ENCODE results near the gene JAZF1.

Gene JAZF1

DNA sequence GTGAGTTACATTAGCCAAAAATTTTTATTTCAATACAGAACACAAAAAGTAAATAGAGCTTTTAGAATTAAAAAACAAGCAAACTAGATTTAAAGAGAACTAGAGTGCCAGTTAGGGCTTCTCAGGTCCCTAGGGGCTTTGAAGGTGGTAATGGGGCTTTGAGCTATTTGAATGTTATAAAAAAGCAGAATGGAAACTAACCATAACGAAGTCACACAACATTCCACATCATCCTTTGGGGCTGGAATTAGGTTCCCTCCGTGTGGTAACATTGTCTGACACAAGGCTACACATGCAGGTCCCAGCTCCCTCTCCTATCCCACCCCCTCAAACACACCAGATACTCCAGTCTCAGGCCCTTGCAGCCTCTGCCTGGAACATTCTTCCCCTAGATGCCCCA, 15.3 kb downstream of the JAZF1 start:
- no peak for DNase-seq

DNA sequence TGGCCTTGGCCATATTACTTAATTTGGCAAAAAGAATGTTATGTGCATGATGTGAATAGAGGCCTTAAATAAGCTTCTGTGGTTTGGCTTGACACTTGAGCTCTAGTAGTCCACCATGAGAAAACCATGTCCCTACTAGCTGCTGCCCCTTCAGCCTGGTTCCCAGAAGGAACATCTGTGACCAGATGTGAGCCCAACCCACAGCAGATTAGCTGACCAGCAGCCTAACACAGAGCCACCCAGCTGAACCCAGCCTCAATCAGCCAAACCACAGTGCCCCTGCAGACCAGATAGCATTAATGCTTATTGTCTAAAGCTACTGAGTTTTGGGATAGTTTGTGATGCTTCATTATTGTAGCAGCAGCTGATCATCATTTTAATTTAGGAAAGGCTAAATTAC, 16.6 kb downstream of the JAZF1 start:
- DNase-seq = no peak

DNA sequence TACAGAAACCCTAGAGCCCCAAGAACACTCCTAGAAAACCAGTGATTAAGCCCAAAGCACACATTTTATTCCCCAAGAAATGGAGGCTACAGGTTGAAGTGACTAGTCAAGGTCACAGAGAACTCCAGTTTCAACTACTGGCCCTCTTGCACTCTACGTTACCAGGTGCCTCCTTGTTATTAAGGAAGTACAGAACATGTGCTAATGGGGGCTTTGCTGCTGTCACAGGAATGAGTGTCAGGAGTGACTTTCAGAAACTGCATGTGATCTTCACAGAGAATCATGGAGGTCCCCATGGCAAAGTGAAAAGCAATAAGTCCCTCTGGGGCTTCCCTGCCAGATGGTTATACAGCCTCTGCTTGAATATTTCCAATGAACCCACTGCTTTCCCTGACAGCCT, 19.3 kb downstream of the JAZF1 start:
- DNase-seq = no peak

DNA sequence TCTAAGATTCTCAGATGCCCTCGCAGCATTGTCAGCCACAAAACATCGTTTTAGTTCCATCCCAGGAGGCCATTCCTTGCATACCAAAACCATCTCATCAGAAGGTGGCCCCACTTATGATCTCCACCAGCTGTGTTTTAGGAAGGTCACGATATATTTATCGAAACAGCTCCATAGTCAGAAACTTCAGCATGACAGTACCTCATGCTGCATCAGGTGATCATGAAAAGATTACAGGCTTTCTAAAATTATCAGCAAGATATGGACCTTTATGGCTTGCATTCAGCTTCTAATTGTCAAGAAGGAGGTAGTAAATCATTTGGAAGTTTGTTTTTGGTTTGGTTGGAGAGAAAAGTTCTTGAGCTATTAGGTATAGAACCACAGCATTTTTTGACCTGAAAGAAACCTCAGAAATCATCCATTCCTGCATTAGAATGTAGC, 20.0 kb downstream of the JAZF1 start:
- no peak for DNase-seq

DNA sequence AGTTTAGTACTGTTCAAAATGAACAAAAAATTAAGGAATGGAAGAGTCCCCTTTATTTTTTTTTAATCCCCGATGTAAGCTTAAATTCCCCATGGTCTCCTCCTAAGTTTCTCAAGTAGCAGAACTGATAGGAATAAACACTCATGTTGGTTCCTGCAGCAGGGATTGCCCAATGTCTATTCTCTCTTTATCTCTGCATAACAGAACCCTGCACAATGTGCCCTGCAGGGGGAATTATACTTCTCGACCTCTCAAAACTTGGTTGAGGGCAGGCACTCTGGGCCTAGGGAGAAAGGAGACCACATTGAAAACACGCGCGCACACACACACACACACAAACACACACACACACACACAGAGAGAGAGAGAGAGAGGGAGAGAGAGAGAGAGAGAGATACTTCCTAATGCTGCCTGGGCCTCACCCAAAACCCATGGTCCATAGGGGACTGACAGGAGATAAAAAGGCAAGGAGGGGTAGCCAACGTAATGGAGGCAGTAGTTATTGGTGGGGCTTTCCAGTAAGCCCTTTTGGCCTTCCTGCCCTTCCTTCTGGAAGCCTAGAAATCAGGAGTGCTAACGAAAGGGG, 22.7 kb downstream of the JAZF1 start:
- no peak for DNase-seq

DNA sequence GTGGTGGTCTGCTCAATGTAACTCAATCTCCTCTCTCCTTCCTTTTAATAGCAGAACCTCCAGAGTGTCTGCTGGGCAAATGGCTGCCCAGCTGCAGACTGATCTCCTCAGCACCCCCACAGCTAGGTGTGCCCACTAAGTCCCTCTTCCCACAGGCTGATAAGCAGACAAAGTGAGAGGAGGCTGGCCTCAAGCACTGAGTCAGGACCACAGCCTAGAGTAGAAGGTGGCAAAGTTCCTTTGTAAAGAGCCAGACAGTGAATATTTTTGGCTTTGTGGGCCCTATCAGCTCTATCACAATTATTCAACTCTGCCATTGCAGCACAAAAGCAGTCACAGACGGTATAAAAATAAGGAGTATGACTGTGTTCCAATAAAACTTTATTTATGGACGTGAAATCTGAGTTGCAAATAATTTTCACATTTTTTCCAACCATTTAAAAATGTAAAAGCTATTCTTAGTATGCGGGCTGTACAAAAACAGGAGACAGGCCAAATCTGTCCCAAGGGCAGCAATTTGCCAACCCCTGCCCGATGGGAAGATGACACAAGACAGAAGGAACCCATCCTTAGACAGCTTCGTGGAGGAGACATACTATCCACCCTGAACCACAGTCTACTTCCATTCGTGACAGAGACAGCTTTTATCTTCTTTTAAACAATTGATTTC, 23.4 kb downstream of the JAZF1 start:
- no peak for DNase-seq

DNA sequence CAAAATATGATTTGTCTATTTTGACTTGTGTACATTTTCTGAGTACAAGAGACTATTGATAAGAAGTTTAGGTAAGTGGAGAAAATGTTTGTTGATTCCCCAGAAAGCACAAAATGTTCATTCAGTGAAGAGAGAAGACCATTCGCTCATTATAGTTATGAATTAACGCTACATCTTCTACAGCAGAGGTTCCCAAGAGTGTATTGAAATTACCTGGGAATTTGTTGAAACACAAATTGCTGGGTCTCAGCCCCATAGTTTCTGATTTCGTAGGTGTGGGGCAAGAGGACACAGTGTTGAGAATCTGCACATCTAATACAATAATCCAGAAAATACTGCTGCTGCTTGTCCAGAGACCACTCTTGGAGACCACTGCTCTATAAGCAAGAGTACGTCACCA, 24.2 kb downstream of the JAZF1 start:
- DNase-seq = no peak

DNA sequence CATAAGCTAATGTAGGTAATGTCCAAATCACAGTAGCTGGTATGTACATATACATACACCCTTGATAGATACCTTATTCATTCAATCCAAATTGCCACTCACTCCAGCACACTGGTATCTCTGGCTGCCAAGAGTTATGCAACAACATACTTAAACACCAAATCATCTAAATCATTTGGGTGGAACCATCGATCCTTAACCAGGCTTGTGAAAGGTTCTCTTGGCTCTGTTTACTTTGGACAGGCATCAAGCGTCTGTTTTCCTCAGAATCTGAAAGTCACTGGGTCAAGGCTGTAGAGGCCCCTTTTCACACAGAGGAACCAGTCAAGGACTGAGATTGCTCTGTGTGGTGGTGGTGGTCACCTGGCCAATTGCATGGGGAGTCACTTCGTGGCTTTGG, 24.6 kb downstream of the JAZF1 start:
- no peak for DNase-seq

DNA sequence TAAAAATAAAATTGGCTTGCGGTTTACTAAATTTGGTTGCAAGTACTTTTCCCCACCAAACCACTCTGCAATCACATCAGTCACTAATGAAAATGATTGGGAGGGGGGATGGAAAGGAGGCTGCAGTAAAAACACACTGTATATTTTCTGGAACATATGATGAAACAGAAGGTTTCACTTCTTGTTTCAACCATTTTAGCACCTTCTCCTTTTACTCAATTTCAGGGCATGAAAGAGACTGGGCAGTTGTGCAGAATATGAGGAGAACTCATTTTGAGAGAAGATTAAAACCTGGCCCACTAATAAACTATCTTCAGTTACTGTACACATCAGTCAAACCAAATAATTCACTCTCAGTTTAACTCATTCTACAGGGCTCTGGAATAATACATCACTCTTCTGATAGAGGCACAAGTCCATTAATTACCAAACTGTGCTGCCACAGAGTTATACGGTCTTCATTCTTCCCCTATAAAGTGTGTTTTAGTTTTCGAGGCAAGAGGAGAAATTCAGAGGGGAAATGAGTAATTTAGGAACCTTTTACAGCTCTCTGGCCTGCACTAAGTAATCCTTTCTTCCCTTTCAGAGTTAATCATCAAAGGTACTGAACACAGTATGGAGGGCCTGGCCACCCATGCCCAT, 25.5 kb downstream of the JAZF1 start:
- no peak for DNase-seq

DNA sequence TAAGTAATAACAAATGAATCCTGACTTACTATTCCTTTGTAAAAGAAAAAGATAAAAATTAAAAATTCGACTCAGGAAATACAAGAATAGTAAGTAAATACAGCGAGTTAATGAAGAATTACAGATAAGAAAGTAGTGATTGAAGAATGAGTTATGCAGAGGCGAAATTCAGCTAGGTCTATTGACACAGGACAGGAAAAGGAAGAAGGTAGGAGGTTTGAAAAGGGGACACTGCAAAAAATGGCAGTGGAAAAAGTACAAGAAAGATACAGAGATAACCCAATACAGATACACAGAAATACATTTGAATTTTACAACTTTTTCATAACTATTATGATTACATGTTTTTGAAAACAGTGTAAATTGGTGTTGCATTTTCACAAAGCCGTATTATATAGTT, 28.0 kb downstream of the JAZF1 start:
- DNase-seq = no peak

DNA sequence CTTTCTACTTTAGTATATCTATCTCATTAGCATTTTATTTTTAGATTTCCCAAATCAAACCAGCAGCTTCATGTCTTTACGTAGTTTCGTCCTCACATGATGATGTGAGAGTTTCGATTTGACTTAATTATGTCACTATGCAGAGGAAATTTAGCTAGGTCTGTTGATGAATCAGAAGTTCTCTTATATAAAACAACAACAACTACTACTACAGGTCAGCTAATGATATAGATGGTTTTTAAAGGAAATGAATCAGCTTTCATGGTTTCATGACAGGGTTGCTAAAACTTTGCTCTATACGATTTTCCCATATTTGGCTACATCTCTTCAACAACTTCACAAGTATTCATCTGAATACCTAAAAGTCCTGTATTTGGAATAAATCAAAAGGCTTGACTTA, 28.6 kb downstream of the JAZF1 start:
- DNase-seq = no peak

DNA sequence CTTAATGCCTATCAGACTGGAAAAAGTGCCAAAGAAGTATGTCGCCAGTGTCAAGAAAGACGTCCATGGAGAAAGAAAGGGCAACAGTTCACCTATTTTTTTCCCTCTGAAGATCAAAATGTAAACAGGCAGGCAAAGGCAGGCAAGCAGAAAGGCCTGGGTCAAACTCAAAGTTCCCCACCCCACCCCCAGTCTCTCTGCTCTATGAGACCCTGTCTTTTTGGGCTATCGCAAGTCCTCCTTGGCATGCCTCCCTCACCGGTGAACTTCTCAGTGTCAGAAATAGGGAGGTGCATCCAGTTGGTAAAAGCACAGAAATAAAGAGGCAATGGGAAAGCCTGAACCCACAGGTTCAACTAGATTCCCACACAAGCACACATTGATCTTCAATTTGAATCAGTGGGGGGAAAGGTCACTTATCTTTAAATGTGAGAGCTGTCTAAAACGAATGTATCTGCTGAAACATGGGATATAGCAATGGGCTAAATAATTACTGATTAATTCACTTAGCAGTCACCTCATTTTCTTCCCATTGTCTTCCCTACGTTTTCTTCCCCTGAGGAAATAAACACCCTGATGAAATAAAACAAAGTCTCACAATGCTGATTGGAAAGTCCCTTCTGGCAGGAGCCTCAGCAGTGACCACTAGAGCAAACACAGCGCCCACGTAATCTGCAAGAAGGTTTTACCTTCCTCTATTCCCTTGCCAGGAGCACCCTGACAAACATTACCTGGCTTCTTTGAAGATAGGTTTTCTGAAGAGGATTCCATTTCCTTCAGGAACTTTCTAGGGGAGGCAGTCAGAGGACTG, 31.1 kb downstream of the JAZF1 start:
- no peak for DNase-seq

DNA sequence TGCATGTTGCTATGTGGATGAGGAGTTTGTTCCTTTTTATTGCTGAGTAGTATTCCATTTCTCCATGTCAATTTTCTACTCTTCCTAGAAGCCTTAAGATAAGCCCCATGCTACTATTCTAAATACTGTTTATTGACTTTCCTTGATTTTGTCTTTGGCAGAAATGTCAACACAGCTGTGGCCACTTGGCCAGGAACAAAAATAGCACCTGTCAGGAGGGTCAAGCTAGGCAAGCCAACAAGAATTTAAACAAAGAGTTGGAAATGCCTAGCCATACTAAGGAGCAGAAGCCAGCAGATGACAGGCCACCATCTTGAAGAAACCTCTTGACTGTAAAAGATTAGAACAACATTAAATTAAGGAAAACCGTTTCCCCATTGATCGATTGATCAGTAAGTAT, 34.7 kb downstream of the JAZF1 start:
- DNase-seq = no peak

DNA sequence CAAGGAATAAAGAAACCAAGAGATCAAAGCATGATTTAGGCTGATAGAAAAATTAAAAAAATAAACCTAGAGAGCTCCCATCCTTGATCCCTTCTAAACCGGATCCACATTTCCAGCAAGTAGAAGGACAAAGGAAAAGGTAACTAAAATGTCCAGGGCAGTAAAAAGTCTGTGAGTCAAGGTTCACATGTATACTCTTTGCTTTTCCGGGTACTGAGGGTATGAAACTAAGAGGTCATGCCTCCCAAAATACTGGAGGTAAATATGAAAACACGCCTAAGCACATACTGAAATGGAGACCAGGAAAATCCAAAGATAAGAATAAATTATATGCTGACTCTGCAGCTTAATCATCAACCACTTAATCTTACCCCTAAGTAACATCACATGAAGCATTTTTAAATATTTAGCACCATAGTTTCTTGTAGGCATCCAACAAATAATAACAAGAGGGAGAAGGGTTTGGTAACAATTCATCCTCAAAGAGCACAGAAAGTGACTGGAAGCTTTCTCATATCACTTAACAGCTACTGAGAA, 35.4 kb downstream of the JAZF1 start:
- no peak for DNase-seq

DNA sequence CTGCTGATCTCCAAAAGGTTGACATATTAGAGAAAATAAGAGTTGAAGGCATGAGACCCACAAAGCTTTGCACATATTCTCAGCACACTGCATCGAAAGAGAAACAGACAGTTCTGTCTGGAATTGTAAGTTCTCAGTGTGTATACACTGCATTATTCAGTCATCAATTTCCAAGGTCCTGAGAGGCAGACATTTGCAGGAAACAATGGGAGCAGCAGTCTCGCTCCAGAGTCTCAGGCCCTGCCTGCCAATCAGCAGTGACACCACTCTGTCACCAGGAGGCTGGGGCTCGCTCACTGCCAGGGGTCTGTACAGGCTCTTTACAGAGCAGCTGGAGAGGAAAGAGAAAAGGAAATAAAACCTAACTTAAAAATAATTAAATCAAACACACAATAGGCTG, 36.3 kb downstream of the JAZF1 start:
- no peak for DNase-seq

DNA sequence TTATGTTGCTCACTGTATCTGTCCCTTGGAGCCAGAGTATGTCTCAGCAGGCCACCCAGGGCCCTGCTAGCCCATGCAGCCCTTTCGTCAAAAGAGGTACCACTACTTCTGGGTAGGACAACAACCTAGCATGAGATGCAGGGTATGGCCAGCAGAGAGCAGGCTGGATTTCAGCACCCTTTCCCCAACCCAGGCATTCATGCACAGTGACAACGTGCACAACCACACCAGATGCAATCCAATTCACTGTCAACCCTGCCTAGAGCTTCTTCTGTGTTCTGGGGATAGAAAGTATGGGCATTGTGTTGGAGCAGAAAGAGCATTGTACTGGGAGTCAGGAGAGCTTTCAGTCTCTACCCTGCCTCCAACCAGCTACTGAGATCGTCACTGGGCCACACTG, 37.9 kb downstream of the JAZF1 start:
- DNase-seq = no peak

DNA sequence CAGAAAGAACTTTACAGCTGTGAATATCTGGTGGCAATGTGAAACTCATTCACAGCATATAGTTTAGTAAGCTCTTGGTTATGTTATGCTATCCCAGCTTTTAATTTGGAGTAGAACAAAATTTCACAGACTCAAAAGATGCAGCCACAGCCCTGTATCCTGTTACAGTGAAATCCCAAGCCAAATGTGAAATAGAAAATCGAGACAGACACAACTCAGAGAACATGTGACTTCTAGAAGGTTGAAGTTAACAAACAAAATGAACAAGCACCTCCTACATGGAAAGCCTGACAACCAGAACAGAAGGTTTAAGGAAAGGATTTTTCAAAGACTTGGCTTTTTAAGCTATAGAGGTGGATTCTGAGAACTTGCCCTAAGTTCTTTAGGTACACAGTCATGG, 39.6 kb downstream of the JAZF1 start:
- DNase-seq = no peak

DNA sequence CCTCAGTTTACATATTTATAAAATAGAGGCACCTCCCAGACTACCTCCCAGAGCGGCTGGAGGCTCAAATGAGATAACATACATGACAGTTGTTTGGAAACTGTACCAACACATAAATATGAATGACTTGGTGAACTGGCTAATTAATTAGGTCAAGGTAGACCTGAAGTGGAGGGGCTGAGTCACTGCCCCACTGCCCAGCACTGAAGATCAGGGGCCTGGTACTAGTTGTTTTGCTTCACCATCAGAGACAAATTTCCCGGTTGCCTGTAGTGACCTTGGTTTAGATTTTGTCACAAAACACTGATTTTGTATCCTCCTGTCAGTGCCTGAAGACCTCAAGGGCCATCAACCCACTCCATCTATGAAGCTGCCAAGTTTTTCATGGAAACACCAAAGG, 41.8 kb downstream of the JAZF1 start:
- DNase-seq = no peak

DNA sequence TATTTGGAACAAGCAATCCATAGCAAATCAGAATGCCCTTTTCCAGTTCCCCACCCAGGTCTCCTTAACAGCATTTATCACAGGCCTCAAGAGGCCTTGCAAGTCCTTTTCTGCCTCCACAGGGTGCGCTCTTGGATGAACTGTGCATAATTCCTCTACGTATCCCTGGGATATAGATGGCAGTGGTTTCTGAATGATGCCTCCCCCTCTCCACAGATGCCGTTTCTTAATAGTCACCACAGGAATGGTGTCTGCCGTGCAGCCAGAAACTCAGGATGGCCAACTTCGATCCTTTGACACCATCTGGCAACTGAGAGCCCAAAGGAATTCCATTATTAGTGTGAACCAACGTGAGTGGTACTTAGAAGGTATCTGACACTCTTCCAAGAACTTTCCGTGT, 43.1 kb downstream of the JAZF1 start:
- DNase-seq = no peak

DNA sequence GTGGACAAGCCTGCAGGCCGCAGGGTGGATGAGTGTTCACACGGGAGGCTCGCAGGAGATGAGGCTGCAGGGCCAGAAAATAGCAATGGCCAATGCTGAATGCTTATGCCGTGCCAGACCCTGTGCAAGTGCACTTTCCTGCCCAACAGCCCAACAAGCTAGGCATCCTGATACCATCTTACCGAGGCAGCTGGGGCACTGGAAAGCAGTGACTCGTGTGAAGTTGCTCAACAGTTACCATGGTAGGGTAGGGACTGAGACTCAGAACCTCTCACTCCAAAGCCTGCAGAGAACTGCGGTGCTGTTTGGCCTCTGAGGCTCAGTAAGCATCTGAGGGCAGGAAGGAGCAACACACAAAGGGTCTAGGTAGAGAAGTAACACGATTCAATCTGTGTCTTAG, 43.7 kb downstream of the JAZF1 start:
- DNase-seq = no peak

DNA sequence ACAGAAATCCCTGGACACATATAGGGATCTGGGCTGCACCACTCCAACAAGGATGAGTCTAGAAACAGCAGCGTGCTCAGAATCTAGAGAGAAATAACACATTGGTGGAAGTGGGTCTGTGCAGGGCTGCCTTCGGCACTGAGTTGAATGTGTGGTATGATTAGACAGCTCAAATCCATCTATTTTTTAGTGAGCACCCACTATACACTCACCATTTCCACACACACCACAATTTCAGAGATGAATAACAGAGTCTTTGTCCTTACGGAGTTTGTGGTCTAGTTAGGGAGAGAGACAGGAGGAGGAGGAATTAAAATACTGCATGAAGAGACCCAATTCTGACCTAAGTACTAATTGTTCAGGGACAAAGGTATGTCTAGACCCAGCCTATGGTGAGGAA, 44.2 kb downstream of the JAZF1 start:
- no peak for DNase-seq

DNA sequence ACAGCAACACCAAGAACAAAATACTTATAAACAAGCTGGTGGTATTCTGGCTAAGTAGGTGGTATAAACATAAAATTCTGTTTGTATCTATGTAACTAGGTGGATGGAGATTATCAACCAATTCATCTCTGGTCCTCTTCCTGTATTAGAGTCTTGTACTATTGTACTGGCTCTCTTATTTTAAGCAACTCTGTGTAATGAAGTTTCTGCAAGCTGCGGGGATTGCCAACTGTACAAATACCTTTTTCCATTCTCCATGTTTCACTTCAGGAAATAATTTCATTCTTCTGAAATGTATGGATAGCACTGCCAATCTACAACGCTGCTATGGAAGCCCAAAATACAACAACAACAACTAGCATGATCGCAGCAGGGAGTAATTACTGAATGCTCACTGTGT, 44.8 kb downstream of the JAZF1 start:
- no peak for DNase-seq

DNA sequence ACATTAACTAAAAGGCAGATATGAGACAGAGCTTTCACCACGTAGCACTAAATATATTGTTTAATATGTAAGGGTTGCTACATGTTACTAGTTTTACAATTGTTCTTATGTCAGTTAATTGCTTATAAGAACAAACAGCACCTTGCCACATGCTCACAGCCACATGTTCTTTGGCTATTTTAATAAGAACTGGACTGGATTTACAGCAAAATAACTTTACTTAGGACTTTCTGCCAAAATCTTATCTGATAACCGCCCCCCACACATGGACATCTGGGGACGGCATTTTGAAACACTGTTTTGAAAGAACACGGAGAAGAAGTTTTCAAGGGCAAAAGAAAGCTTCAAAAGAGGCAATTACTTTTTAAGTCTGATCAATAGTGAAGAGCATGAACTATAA, 45.3 kb downstream of the JAZF1 start:
- DNase-seq = no peak

DNA sequence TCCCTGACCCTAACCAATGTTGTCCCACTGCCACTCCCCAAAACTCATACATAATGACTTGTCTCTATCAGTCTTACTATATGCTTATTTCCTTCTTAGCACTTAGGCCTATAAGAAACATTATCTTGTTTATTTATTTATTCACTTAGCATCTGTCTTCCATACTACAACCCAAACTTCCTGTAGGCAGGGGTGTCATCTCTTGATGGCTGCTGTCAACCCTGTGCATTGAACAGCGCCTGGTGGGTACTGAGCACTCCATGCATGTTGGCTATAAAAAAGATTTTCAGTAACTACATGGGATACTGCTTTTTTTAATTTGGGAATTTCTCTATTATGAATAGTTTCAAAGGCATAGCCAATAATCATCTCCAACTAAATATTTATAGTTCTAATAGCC, 46.7 kb downstream of the JAZF1 start:
- DNase-seq = no peak
